ENCODE results near the gene SULT2B1.
"Not testable (repeated sequence)": the region's sequence is repeated elsewhere in the genome, so short reads cannot be mapped to it uniquely, and the experiment has no call there.

SULT2B1 gene

GRCh38 chr19:48630296-48631063 is 78.5 kb downstream of the SULT2B1 start:
- Histone ChIP-seq H3K4me2 (ENCODE audit: low read length, poor library complexity, severe bottlenecking) (peak overlapping the region; percentile 59), H3K79me1 (replicated peaks; ENCODE audit: low read length, poor library complexity, severe bottlenecking) (peaks cover 5% of the 10 kb centered on the region), H2BK5ac (ENCODE audit: low read depth, low read length, poor library complexity, severe bottlenecking) (no peak overlapping the region), H3K18ac (ENCODE audit: low read depth in 1 of 2, low read length in 2 of 2) (peak overlapping the region; percentile 57 to 77), H3K27me3 (ENCODE audit: control insufficient read depth in 1 of 2, insufficient read depth in 1 of 2, low read length in 2 of 2) (no peaks in the 10 kb centered on the region), H4K8ac (ENCODE audit: low read length) (peak overlapping the region; percentile 85), H3K4ac (ENCODE audit: low read depth in 1 of 2, low read length in 2 of 2) (peak overlapping the region; percentile 10 to 40), H2AFZ (ENCODE audit: low read depth, low read length) (peak overlapping the region; percentile 6), H3K9ac (ENCODE audit: low read length) (no peak overlapping the region), H2BK15ac (ENCODE audit: low read depth, poor library complexity, severe bottlenecking) (peak overlapping the region; percentile 50), H3K36me3 (ENCODE audit: control insufficient read depth in 1 of 2, insufficient read depth in 2 of 2, low read depth in 1 of 2, low read length in 2 of 2) (peaks cover 29 to 40% of the 10 kb centered on the region in 2 experiments), H4K91ac (ENCODE audit: low read length) (peak overlapping the region; percentile 71), H3K4me1 (ENCODE audit: control insufficient read depth, insufficient read depth, low read depth, low read length) (peaks cover 54% of the 10 kb centered on the region), H3K23ac (ENCODE audit: low read length in 2 of 2) (peak overlapping the region in 1 of 2 experiments; percentile 86), H3K14ac (ENCODE audit: low read length in 2 of 2) (peak overlapping the region in 1 of 2 experiments; percentile 31), H3K9me3 (ENCODE audit: control insufficient read depth, low read length) (no peaks in the 10 kb centered on the region), H2BK12ac (ENCODE audit: low read length in 2 of 2) (peak overlapping the region; percentile 30 to 57), H3K27ac (ENCODE audit: low read length, poor library complexity, severe bottlenecking) (no peak overlapping the region), H3K4me3 (ENCODE audit: insufficient read depth in 1 of 2, low read depth in 1 of 2, low read length in 2 of 2) (no peak overlapping the region), H2BK120ac (ENCODE audit: low read depth, low read length) (peak overlapping the region; percentile 76), H2AK5ac (ENCODE audit: low read length, severe bottlenecking) (no peak overlapping the region)
- peak; percentile 73 for DNase-seq
- WGBS = 5% methylated on average over 39 of the region's 47 CpGs

- H2BK15ac ChIP-seq (ENCODE audit: low read depth, poor library complexity, severe bottlenecking) = no peak overlapping the region
- H2BK5ac ChIP-seq (ENCODE audit: low read depth, low read length, poor library complexity, severe bottlenecking) = no peak overlapping the region
- H3K18ac ChIP-seq (ENCODE audit: low read depth in 1 of 2, low read length in 2 of 2) = peak overlapping the region; percentile 57 to 77
- H3K79me1 ChIP-seq (replicated peaks; ENCODE audit: low read length, poor library complexity, severe bottlenecking) = peaks cover under 1% of the 10 kb centered on the region
- H3K27me3 ChIP-seq (ENCODE audit: control insufficient read depth in 1 of 2, insufficient read depth in 1 of 2, low read length in 2 of 2) = peaks cover 0 to 4% of the 10 kb centered on the region in 2 experiments
- peaks cover 56% of the 10 kb centered on the region for H3K4me1 ChIP-seq (ENCODE audit: control insufficient read depth, insufficient read depth, low read depth, low read length)
- H3K4me2 ChIP-seq (ENCODE audit: low read length, poor library complexity, severe bottlenecking) = no peak overlapping the region
- no peak overlapping the region for H2AFZ ChIP-seq (ENCODE audit: low read depth, low read length)
- H3K4me3 ChIP-seq (ENCODE audit: insufficient read depth in 1 of 2, low read depth in 1 of 2, low read length in 2 of 2) = no peak overlapping the region
- H3K4ac ChIP-seq (ENCODE audit: low read depth in 1 of 2, low read length in 2 of 2) = peak overlapping the region; percentile 25 to 40
- H4K8ac ChIP-seq (ENCODE audit: low read length) = peak overlapping the region; percentile 22
- H2BK120ac ChIP-seq (ENCODE audit: low read depth, low read length) = peak overlapping the region; percentile 21
- H3K23ac ChIP-seq (ENCODE audit: low read length in 2 of 2) = no peak overlapping the region
- peak overlapping the region in 1 of 2 experiments; percentile 1 for H2BK12ac ChIP-seq (ENCODE audit: low read length in 2 of 2)
- no peak overlapping the region for H3K14ac ChIP-seq (ENCODE audit: low read length in 2 of 2)
- no peaks in the 10 kb centered on the region for H3K9me3 ChIP-seq (ENCODE audit: control insufficient read depth, low read length)
- no peak overlapping the region for H3K9ac ChIP-seq (ENCODE audit: low read length)
- H3K36me3 ChIP-seq (ENCODE audit: control insufficient read depth in 1 of 2, insufficient read depth in 2 of 2, low read depth in 1 of 2, low read length in 2 of 2) = peaks cover 25 to 33% of the 10 kb centered on the region in 2 experiments
- no peak overlapping the region for H3K27ac ChIP-seq (ENCODE audit: low read length, poor library complexity, severe bottlenecking)
- DNase-seq = no peak
- 76% methylated on average over 3 of the region's 3 CpGs for WGBS
- H2AK5ac ChIP-seq (ENCODE audit: low read length, severe bottlenecking) = peak overlapping the region; percentile 7
- H4K91ac ChIP-seq (ENCODE audit: low read length) = peak overlapping the region; percentile 57
Measured at GRCh38 chr19:48631225-48631624, 79.3 kb downstream of the SULT2B1 start.

GRCh38 chr19:48632286-48632685 is 80.3 kb downstream of the SULT2B1 start:
- not testable (repeated sequence) for H3K27me3 ChIP-seq (ENCODE audit: control insufficient read depth in 1 of 2, insufficient read depth in 1 of 2, low read length in 2 of 2); H3K23ac ChIP-seq (ENCODE audit: low read length in 2 of 2); H3K79me1 ChIP-seq (replicated peaks; ENCODE audit: low read length, poor library complexity, severe bottlenecking); H3K27ac ChIP-seq (ENCODE audit: low read length, poor library complexity, severe bottlenecking); H2AK5ac ChIP-seq (ENCODE audit: low read length, severe bottlenecking); H2BK5ac ChIP-seq (ENCODE audit: low read depth, low read length, poor library complexity, severe bottlenecking); H2BK15ac ChIP-seq (ENCODE audit: low read depth, poor library complexity, severe bottlenecking); H3K4me2 ChIP-seq (ENCODE audit: low read length, poor library complexity, severe bottlenecking); H3K9me3 ChIP-seq (ENCODE audit: control insufficient read depth, low read length); DNase-seq; H2AFZ ChIP-seq (ENCODE audit: low read depth, low read length); H3K14ac ChIP-seq (ENCODE audit: low read length in 2 of 2); H4K8ac ChIP-seq (ENCODE audit: low read length); H3K4ac ChIP-seq (ENCODE audit: low read depth in 1 of 2, low read length in 2 of 2)
- Histone ChIP-seq H2BK120ac (ENCODE audit: low read depth, low read length) (peak overlapping the region; percentile 40), H3K4me3 (ENCODE audit: insufficient read depth in 1 of 2, low read depth in 1 of 2, low read length in 2 of 2) (peak overlapping the region in 1 of 2 experiments; percentile 38), H3K4me1 (ENCODE audit: control insufficient read depth, insufficient read depth, low read depth, low read length) (peaks cover 61% of the 10 kb centered on the region), H2BK12ac (ENCODE audit: low read length in 2 of 2) (peak overlapping the region in 1 of 2 experiments; percentile 97), H4K91ac (ENCODE audit: low read length) (peak overlapping the region; percentile 69), H3K9ac (ENCODE audit: low read length) (peak overlapping the region; percentile 69), H3K36me3 (ENCODE audit: control insufficient read depth in 1 of 2, insufficient read depth in 2 of 2, low read depth in 1 of 2, low read length in 2 of 2) (peaks cover 20 to 30% of the 10 kb centered on the region in 2 experiments), H3K18ac (ENCODE audit: low read depth in 1 of 2, low read length in 2 of 2) (peak overlapping the region in 1 of 2 experiments; percentile 52)
- 93% methylated on average over 11 of the region's 11 CpGs for WGBS

GRCh38 chr19:48632692-48633147 is 80.7 kb downstream of the SULT2B1 start:
- no peaks in the 10 kb centered on the region for H3K79me1 ChIP-seq (replicated peaks; ENCODE audit: low read length, poor library complexity, severe bottlenecking)
- H3K23ac ChIP-seq (ENCODE audit: low read length in 2 of 2) = no peak overlapping the region
- H3K4me2 ChIP-seq (ENCODE audit: low read length, poor library complexity, severe bottlenecking) = no peak overlapping the region
- H3K18ac ChIP-seq (ENCODE audit: low read depth in 1 of 2, low read length in 2 of 2) = peak overlapping the region; percentile 52 to 82
- H3K36me3 ChIP-seq (ENCODE audit: control insufficient read depth in 1 of 2, insufficient read depth in 2 of 2, low read depth in 1 of 2, low read length in 2 of 2) = peaks cover 20 to 25% of the 10 kb centered on the region in 2 experiments
- no peak overlapping the region for H3K14ac ChIP-seq (ENCODE audit: low read length in 2 of 2)
- H2BK5ac ChIP-seq (ENCODE audit: low read depth, low read length, poor library complexity, severe bottlenecking) = no peak overlapping the region
- H3K9me3 ChIP-seq (ENCODE audit: control insufficient read depth, low read length) = no peaks in the 10 kb centered on the region
- H3K4me3 ChIP-seq (ENCODE audit: insufficient read depth in 1 of 2, low read depth in 1 of 2, low read length in 2 of 2) = peak overlapping the region in 1 of 2 experiments; percentile 67
- no peak for DNase-seq
- H2BK15ac ChIP-seq (ENCODE audit: low read depth, poor library complexity, severe bottlenecking) = no peak overlapping the region
- peak overlapping the region; percentile 69 for H3K9ac ChIP-seq (ENCODE audit: low read length)
- peak overlapping the region; percentile 69 for H4K91ac ChIP-seq (ENCODE audit: low read length)
- peaks cover 0 to 7% of the 10 kb centered on the region in 2 experiments for H3K27me3 ChIP-seq (ENCODE audit: control insufficient read depth in 1 of 2, insufficient read depth in 1 of 2, low read length in 2 of 2)
- peak overlapping the region in 1 of 2 experiments; percentile 82 for H3K4ac ChIP-seq (ENCODE audit: low read depth in 1 of 2, low read length in 2 of 2)
- H3K4me1 ChIP-seq (ENCODE audit: control insufficient read depth, insufficient read depth, low read depth, low read length) = peaks cover 60% of the 10 kb centered on the region
- no peak overlapping the region for H3K27ac ChIP-seq (ENCODE audit: low read length, poor library complexity, severe bottlenecking)
- H2AFZ ChIP-seq (ENCODE audit: low read depth, low read length) = no peak overlapping the region
- no peak overlapping the region for H4K8ac ChIP-seq (ENCODE audit: low read length)
- H2BK12ac ChIP-seq (ENCODE audit: low read length in 2 of 2) = peak overlapping the region; percentile 97
- peak overlapping the region; percentile 40 for H2BK120ac ChIP-seq (ENCODE audit: low read depth, low read length)
- no peak overlapping the region for H2AK5ac ChIP-seq (ENCODE audit: low read length, severe bottlenecking)
